Subcutaneous abdominal adipose tissue (tissue), 5 donors: Measurements from ENCODE around the gene PEA15.

ENCODE experiments used
- H3K27ac ChIP-seq: one replicate; pipeline ENCODE4 v1.7.0; 2013; ENCODE audit warnings: low read depth, mild to moderate bottlenecking, inconsistent platforms, low read length, moderate library complexity
- H3K27me3 ChIP-seq, 5 donors: one replicate each; pipeline ENCODE4 v1.7.0; 2013; ENCODE audit warnings: low read length in 5 of 5, inconsistent platforms in 1 of 5; ENCODE audit not compliant: control insufficient read depth in 5 of 5, insufficient read depth in 4 of 5
- H3K36me3 ChIP-seq, 5 donors: one replicate each; pipeline ENCODE4 v1.7.0; 2013; ENCODE audit warnings: low read length in 5 of 5; ENCODE audit not compliant: control insufficient read depth in 5 of 5, insufficient read depth in 5 of 5
- H3K4me1 ChIP-seq, 5 donors: one replicate each; pipeline ENCODE4 v1.7.0; 2013; ENCODE audit warnings: low read length in 5 of 5, mild to moderate bottlenecking in 3 of 5, moderate library complexity in 1 of 5; ENCODE audit not compliant: control insufficient read depth in 5 of 5, insufficient read depth in 5 of 5
- H3K4me3 ChIP-seq, 5 donors: one replicate each; pipeline ENCODE4 v1.7.0; 2013; ENCODE audit warnings: low read length in 5 of 5, low read depth in 1 of 5
- H3K9ac ChIP-seq, 5 donors: one replicate each; pipeline ENCODE4 v1.7.0; 2013; ENCODE audit warnings: low read length in 5 of 5, mild to moderate bottlenecking in 4 of 5, moderate library complexity in 3 of 5
- H3K9me3 ChIP-seq, 5 donors: one replicate each; pipeline ENCODE4 v1.7.0; 2013; ENCODE audit warnings: low read length in 5 of 5; ENCODE audit not compliant: control insufficient read depth in 5 of 5
- donor health status: healthy.
- donor health status: healthy.
- donor health status: healthy.
- donor health status: healthy.
- donor health status: healthy.

PEA15 gene

GRCh38 chr1:160261893-160262794, 57.0 kb downstream of the PEA15 start, which contains the start of gene DCAF8:
DCAF8 (minus strand) TSS chr1:160262549; CDS start chr1:160244008, 18,541 bp downstream.
- peak within 1 kb of the TSS; percentile 92 to 99 (median 98) for H3K4me3 ChIP-seq
- no peaks in the 10 kb centered on the region for H3K27me3 ChIP-seq
- peak within 1 kb of the TSS; percentile 93 to 100 (median 97) for H3K9ac ChIP-seq
- H3K9me3 ChIP-seq, result no peaks in the 10 kb centered on the region
- peaks cover 4 to 35% (median 25%) of the 10 kb centered on the region in 5 donors for H3K4me1 ChIP-seq
- H3K36me3 ChIP-seq, result peaks cover 0 to 2% (median 0%) of the 10 kb centered on the region in 5 donors
- peak within 1 kb of the TSS; percentile 99 for H3K27ac ChIP-seq

GRCh38 chr1:160264795-160265307, 59.7 kb downstream of the PEA15 start:
- no peaks in the 10 kb centered on the region for H3K27me3 ChIP-seq
- peaks cover 4 to 28% (median 20%) of the 10 kb centered on the region in 5 donors for H3K4me1 ChIP-seq
- no peak overlapping the region for H3K9ac ChIP-seq
- no peak overlapping the region for H3K27ac ChIP-seq
- H3K4me3 ChIP-seq, result no peak overlapping the region
- H3K9me3 ChIP-seq, result no peaks in the 10 kb centered on the region
- H3K36me3 ChIP-seq, result no peaks in the 10 kb centered on the region
